ENCODE measurements around the gene CELSR1. TPM values are rescaled to one million over a fixed set of nuclear protein-coding genes. Genes with fewer than 3 reads are reported as not detected.

The CELSR1 gene
- total RNA-seq, 1 donor from 2014 or later, result 6.7 TPM

- no peak for DNase-seq (ENCODE audit: low spot score)
Measured at GRCh38 chr22:46395145-46395544, 142.3 kb downstream of the CELSR1 start.

GRCh38 chr22:46394622-46395021 lies 142.8 kb downstream of the CELSR1 start:
- DNase-seq (ENCODE audit: low spot score), result no peak

GRCh38 chr22:46393873-46394272 lies 143.5 kb downstream of the CELSR1 start:
- no peak for DNase-seq (ENCODE audit: low spot score)

DNA sequence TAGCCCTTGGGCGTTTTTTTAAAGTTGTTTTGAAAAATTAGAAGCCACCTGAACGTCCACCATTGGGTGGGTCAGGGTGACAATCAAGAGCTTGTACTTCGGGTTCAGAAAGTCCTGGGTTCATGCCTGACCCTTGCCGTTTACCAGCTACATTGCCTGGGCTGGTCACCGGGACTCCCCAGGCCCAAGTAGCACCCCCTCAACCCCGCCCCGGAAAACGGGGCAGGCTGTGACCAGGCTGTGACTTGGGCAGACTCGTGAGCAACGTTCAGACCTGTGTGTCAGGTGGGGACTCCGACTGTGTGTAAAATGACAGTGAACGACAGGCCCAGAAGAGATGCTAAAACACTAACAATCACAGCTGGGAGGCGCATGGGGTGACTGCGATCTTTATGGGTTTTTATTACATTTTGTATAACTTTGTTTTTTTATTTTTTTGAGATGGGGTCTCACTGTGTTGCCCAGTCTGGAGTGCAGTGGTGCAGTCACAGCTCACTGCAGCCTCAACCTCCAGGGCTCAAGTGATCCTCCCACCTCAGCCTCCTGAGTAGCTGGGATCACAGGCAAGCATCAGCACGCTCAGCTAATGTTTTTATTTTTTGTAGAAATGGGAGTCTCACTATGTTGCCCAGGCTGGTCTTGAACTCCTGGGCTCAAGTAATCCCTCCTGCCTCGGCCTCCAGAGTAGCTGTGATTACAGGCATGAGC lies 145.1 kb downstream of the CELSR1 start:
- DNase-seq (ENCODE audit: low spot score), result no peak

DNA sequence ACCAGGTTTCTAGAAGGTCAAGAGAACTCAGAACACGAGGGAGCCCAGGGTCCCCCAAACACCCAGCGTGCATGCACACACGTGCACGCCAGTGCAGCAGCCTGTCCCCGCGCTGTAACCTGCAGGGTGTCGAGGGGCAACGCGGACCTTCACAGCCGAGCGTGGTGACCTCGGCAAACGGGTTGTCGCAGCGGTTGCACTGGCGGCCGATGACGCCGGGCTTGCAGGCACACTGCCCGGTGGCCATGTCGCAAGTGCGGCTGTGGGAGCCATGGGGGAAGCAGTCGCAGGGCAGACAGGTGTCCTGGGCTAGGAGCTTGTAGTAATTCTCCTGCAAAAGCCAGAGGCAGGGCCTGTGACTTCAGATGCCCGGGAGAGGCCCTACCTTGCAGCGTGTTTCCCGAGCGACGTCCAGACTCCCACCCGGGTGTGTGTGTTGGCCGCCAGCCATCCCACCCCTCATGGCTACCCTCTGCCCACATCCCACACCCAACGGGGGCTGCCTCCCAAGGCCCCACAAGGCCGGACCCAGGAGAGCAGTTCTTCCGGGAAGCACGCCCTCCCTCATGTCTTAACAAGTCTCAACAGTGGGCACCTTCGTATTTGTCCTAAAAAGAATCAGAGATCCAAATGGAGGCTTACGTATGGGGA lies 145.8 kb downstream of the CELSR1 start:
- DNase-seq (ENCODE audit: low spot score), result no peak

- peak; percentile 56 for DNase-seq (ENCODE audit: low spot score)
Measured at GRCh38 chr22:46390652-46391301, 146.6 kb downstream of the CELSR1 start.

GRCh38 chr22:46390105-46390651 lies 147.2 kb downstream of the CELSR1 start:
- DNase-seq (ENCODE audit: low spot score), result no peak

- DNase-seq (ENCODE audit: low spot score), result no peak
Measured at GRCh38 chr22:46389081-46389480, 148.3 kb downstream of the CELSR1 start.

GRCh38 chr22:46388647-46389046 lies 148.8 kb downstream of the CELSR1 start:
- DNase-seq (ENCODE audit: low spot score), result no peak

GRCh38 chr22:46387748-46388147 lies 149.7 kb downstream of the CELSR1 start:
- DNase-seq (ENCODE audit: low spot score), result no peak

- no peak for DNase-seq (ENCODE audit: low spot score)
Measured at GRCh38 chr22:46386312-46386711, 151.1 kb downstream of the CELSR1 start.

DNA sequence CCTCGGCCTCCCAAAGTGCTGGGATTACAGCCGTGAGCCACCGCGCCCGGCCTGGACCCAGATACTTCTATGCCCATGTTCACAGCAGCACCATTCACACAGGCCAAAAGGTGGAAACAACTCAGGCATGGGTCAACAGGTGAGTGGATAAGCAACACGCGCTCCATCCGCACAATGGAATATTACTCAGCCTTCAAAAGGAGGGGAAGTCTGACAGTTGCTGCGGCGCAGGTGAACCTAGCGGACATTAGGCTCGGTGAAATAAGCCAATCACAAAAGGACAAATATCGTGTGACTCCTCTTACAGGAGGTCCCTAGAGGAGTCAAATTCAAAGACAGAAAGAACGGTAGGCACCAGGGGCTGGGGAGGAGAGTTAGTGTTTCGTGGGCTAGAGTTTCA lies 154.9 kb downstream of the CELSR1 start:
- no peak for DNase-seq (ENCODE audit: low spot score)

- no peak for DNase-seq (ENCODE audit: low spot score)
Measured at GRCh38 chr22:46381731-46382130, 155.7 kb downstream of the CELSR1 start.

DNA sequence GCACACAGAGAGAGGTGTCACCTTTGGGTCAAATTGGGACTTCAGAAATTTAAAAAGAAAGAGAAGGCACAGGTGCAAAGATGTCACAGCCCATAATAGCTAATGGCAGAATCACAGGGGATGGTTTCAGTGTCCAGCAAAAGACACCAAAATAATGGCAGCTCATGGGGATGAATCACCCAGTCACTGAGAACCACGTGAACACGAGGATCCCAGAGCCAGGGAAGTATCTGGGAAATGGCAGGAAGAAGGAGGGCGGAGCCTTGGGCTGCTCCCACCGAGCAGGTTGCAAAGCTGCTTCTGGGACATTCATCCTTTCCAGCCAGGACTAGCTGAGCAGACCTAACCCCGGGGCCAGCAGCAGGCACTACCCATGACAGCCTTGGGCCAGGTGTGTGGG lies 156.3 kb downstream of the CELSR1 start:
- no peak for DNase-seq (ENCODE audit: low spot score)

DNA sequence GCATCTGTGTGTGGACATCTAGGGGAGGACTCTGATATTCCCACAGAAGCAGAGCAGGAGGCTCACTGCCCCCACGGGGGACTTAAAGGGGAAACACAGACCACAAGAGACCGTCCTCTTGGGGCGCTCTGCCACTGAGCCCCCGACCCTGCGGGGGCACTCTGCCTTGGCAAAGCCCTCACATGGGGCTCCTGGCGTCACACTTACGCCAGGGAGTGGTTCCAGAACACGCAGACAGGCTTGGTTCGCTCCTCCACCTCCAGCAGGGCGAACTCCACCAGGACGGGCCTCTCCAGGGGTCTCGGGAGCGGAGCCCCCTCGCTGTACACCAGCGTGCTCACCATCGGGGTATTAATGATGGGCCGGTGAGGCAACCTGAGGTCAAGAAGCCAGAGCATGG lies 156.8 kb downstream of the CELSR1 start:
- no peak for DNase-seq (ENCODE audit: low spot score)

DNA sequence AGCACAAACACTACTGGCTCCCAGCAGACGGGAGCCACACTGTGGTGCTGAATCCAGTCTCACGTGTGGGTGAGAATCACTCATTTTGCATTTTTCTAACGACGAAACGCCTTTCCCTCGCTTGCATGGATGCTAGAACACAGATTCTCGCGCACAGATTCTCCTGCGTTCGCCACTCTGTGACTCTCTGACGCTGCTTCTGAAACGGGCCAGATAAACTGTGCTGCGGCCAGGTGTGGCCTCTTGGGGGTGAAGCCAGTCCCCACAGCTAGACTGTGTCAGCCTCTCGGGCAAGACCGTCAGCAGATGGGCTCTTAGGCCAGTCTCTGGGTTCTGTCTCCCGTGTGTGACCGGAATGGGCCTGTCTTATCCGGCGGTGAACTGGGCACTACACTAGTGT lies 157.4 kb downstream of the CELSR1 start:
- DNase-seq (ENCODE audit: low spot score), result no peak

GRCh38 chr22:46379066-46379930 lies 158.1 kb downstream of the CELSR1 start:
- DNase-seq (ENCODE audit: low spot score), result peak; percentile 57

- no peak for DNase-seq (ENCODE audit: low spot score)
Measured at GRCh38 chr22:46378426-46379065, 158.9 kb downstream of the CELSR1 start.

DNA sequence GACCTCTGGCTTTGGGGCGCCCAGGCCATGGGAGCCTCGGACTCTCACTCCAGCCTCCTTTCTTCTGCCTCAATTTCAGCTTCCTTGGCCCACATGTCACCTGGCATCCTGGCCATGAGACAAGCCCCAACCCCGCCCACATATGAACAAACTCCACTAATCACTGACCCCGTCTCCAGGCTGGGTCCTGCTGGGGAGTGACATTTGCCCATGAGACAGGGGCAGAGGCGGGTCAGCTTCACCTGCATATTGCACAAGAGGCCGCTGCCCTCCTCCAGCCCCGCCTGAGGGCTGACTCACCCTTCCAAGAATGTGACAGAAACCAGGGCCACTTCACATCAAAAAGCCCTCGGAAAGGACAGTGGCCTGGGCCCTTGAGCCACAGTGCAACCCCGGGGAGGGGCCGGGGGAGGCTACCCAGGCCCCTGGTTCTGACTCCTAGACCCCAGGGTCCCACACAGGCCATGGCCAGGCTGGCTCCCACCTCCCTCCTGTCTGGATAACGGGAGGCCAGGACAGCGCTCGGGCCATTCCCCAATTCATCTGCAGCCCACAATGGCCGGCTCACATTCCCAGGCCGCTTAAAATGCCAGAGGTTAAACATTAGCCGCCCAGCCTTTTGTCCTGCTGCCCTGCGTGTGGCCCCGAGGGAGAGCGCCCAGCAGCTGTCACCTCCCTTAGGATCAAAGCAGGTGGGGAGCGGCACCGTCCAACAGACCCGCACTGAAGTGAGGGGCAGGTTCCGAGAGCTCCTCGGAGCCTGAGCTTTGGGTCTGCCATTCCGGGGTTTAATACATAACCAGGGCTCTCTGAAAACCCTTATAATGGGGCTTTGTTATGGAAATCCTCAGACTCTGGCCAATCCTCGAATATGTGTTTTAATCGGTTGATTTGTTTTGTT lies 159.6 kb downstream of the CELSR1 start:
- DNase-seq (ENCODE audit: low spot score), result peak; percentile 76

DNA sequence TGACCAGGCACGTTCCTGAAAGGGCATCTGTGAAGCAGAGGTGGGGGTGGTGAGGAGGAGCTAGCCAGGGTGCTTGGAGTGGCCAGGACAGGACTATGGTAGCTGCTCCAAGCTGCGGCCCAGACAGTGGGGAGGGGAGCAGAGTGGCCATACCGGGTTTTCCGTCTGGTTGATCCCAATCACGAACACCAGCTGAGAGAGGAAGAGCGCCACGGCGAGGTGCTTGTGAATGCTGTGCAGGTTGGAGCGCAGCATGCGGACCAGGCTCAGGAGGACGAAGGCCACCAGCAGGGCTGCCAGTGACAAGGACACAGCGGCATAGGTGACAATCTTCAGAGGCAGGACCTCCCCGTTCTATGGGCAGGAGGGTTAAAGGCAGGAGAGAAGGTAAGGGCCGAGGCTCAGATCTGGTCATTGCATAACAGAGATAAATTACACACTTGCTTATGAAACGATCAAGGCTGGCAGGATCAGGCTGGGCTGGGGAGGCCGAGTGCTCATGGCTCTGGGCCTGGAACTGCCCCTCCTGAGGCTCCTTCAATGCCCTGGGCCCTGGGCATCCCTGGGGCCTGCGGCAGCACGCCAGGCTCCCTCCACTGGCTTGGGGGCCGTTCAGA lies 160.4 kb downstream of the CELSR1 start:
- DNase-seq (ENCODE audit: low spot score), result no peak
